T-helper 1 cell treated with Interleukin-12 subunit alpha and Interleukin-12 subunit beta and Interleukin-4 antibody, amounts not matched to agents 30 ng/mL and 1 ng/mL, for 36 hours (primary cell): ENCODE results near the gene ANKRD18B. TPM values are rescaled to one million over a fixed set of nuclear protein-coding genes. Genes with fewer than 3 reads are reported as not detected.
"Not testable (repeated sequence)": the region's sequence is repeated elsewhere in the genome, so short reads cannot be mapped to it uniquely, and the experiment has no call there.

Experiments
- intact Hi-C: fragments of 100-400 bp; cut with micrococcal nuclease; formaldehyde crosslinking; loops from one replicate; pipeline ENCODE4 v1.15.1; 2024
- total RNA-seq: library from RNA; stranded (reverse); gene quantifications from 2 replicates; pipeline ENCODE4 v1.2.3, GENCODE V29; 2022

The ANKRD18B gene
- total RNA-seq, 1 donor from 2014 or later: 1.7 TPM

DNA sequence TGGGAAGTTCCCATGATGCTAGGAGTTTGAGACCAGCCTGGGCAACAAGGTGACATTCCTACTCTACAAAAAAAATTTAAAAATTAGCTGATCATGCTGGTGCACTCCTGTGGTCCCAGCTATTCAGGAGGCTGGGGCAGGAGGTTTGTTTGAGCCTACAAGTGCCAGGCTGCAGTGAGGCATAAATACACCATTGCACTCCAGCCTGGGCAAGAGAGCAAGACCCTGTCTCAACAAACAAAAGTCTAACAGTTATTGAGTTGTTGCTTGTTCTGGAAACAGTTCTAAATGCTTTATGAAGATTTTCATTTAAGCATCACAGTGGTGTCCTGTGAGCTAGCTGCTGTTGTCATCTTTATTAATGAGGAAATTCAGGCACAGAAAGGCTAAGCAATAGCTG is 4.0 kb downstream of the ANKRD18B start:
- intact Hi-C loops: not testable (repeated sequence)

DNA sequence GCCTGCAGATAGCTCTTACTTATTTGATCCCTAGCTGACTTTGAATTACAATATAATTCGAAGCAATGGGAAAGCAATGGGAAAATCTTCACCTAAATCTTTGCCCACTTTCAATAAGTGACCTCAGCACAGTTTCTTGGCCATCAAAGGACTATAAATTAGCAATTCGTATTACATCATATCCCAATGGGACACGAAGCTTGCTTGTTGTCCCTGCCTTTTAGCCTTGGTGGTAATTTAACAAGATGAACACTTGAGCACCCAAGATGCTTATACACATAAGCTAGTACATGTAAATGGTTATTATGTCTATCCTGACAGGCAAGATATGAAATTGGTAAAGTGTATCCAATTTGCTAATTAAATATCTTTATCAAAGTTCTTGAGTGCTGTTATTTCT is 9.9 kb downstream of the ANKRD18B start:
- intact Hi-C loops: not testable (repeated sequence)

DNA sequence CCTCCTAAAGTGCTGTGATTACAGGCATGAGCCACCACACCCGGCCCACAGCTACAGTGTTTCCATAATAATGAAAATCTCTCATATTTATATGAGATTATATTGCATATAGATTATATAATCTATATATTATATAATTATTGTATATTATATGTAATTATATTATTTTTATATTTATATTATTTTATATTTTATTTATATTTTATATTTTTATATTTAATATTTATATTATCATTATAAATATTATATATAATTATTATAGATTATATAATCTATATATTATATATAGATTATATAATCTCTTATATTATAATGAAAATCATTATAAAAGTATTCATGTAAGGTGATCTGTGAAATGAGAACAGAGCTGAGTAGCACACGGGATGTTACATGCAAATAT is 11.5 kb downstream of the ANKRD18B start:
- intact Hi-C loops: no loop called here

DNA sequence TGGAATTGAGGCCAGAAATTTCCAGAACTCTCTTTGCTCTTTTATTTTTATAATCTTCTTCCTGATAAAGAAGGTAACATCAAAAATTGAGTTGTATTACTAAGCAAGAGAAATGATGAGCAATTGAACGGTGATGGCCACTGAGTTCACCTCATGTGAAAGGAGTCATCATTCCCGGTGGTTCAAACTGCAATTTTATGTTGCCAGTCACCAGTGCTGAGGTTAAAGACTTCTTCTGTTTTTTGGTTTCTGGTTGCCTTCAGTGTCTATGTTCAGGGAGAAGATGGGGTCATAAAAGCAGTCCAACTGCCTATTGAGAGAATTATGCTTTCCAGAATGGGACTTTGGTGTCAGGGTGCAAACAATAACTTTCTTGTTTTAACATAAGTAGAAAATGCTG is 19.4 kb downstream of the ANKRD18B start:
- intact Hi-C loops: not testable (repeated sequence)

DNA sequence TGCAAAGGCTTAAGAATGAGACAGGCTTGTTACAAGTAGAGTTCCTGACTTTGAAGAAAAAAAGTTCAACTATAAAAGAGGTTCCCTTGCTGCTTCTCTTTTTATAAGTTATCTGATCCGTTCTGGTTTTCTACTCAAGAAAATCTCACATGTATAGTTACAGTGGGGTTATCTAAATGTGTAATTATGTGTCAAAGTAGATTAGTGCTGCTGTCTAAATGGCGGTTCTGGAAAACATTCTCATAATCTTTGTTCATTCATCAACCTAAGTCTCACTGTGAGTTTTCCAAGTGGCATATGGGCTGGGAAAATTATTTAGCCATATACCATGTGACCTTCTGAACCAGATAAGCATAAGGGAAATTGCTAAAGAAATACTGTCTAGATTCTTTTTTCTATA is 21.7 kb downstream of the ANKRD18B start:
- intact Hi-C loops: not testable (repeated sequence)

DNA sequence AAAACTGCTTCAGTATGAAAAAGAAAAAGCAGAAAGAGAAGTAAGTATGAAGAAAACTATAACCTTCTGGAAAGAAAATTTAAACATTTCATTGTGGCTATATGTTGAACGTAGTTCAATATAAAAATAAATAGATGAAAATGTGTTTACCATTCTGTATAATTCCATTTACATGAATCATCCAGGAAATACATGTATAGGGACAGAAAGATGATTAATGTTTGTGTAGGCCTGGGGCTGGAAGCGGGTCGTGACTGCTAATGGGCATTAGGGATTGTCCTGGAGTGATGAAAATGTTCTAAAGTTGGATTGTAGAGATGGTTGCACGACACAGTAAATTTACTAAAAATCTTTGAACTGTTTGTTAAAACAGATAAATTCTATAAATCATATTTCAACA is 24.8 kb downstream of the ANKRD18B start:
- intact Hi-C loops: not testable (repeated sequence)

DNA sequence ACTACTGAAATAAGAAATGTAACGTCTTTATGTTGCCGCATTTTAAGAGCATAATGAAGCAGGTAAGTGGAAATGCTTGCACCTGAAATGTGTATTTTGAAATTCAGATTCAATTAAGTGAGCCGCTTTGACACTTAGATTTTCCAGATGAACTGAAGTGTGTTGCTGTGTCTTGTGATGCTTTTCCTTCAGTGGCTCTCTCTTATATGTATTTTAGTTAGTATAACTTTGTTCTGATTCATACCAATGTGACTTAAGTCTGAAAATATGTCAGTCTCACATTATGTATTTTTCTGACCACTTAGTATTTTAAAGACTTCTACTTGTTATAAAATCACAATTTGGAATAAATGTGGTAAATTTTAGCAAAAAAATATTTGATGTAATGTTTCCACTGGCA is 25.4 kb downstream of the ANKRD18B start:
- intact Hi-C loops: not testable (repeated sequence)

DNA sequence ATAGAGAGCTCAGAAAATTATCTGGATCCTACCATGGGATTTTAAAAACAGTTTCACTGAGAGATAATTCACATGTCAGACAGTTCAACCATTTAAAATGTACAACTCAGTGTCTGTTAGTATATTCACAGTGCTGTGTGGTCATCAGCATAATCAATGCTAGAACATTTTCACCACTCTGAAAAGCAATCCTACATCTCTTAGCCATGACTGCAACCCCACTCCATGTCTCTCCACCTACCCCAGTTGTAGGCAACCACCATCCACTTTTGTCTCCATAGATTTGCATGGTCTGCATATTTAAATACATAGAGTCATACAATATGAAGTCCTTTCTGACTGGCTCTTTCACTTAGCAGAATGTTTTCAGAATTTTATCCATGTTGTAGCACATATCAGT is 27.1 kb downstream of the ANKRD18B start:
- intact Hi-C loops: not testable (repeated sequence)

DNA sequence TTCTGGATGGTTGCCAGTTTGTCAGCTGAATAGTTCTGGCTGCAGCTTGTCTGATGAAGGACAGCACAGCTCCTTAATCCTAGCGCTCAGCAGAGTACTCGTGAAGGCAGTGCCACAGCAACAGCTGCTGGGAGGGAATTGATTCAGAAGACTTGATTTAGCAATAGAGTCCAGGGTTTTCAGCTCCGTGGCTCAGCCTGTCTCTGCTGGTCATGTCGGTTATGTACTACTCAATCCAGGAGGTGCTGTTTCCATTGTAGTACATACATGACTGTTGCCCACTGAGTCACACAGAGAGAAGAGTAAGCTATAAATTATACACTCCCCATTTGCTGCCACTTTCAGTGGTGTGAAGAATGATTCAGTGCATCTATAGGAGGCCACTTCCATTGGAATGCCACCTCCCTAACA is 28.3 kb downstream of the ANKRD18B start:
- intact Hi-C loops: not testable (repeated sequence)

DNA sequence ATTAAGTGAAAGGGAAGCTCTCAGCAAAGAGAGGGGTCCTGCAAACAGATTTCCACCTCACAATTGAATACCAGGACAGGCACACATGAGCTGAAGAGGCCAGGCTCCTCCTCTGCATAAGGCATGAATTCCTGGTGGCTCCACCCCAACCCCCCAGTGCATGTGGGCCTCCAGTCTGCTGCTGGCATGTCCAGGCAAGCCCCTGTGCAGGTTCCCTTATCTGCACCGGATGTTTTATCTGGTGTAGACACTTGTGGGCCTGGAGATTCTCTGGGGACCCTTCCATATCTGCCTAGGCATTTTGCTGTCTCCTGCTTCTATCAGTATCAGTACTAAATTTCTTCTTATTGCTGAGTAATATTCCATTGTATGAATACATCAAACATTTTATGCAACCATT is 36.2 kb downstream of the ANKRD18B start:
- intact Hi-C loops: not testable (repeated sequence)

DNA sequence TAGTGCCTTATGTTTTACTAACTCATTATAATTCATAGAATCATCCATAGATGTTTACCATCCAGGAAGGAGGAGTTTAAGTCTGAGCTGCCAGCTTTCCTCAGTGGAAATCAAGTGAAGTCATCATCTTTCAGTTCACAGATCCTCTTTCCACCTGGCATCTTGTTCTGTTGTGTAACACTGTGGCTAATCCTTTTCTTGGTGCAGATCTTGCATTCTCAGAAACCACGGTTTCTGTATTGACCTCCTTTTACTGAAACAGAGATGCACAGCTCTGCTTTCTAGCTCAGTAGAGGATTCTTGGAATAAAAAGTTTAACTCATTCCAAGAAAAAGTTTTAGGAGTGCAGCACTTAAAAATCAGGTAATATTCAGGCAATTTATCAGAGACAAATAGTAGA is 38.1 kb downstream of the ANKRD18B start:
- intact Hi-C loops: not testable (repeated sequence)

DNA sequence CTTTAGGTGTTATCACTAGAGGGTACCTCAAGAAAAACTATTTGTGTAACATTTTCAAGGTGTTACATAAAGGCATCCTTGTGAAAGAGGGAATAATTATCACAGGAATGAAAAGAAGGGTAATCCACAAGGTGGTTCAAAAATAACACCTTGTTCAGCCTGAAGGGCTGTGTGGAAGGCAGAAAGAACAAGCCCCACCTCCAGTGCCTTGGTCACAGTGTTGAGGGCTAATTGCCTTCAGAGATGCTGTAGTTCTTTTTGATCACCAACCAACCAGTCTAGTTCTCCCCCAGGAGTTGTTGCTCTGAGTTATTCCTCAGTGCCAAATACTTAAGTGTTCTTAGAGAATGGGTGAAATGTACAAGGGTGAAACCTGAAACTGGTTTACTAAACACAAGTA is 43.7 kb downstream of the ANKRD18B start:
- intact Hi-C loops: not testable (repeated sequence)

DNA sequence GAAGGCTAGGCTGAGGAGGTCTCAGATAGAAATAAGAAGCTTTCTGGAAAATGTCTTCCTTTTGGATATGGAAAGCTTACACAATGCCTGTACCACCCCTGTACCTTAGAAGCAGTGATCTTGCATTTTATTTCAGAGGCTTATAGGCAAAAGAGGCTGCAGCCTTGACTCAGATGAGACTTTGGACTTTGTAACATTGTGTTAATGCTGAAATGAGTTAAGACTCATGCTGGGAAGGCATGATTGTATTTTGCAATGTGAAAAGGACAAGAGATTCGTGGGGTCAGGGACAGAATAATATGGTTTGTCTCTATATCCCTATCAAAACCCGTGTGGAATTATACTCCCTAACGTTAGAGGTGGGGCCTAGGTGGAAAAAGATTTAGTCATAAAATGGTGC is 53.7 kb downstream of the ANKRD18B start:
- intact Hi-C loops: not testable (repeated sequence)

DNA sequence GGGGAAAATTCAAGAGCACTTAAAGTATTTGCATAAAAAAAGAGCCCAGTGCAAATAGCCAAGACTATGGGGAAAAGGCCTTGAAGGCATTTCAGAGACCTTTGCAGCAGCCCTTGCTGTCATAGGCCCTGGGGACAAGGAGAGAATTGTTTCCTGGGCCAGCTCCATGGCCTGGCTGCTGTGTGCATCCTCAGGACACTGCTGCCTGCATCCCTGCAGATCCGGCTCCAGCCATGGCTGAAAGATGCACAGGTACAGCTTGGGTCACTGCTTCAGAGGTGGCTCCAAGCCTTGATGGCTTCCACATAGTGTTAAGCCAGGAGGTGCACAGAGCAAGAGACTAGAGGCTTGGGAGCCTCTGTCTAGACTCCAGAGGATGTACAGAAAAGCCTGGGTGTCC is 55.9 kb downstream of the ANKRD18B start:
- intact Hi-C loops: not testable (repeated sequence)

DNA sequence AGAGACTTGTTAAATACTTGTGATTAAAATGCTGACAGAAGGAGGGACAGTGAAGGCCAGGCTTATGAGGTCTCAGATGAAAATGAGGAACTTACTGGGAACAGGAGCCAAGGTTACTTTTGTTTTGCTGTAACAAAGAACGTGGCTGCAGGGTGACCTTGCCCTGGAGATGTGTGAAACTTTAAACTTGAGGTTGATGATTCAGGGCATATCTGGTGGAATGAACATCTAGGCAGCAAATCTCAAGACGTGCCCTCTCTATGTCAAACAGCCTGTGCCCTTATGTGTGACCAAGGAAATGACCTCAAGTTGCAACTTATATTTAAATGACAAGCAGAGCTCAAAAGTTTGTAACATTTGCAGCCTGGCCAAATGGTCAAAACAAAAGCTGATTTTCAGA is 58.6 kb downstream of the ANKRD18B start:
- intact Hi-C loops: not testable (repeated sequence)

DNA sequence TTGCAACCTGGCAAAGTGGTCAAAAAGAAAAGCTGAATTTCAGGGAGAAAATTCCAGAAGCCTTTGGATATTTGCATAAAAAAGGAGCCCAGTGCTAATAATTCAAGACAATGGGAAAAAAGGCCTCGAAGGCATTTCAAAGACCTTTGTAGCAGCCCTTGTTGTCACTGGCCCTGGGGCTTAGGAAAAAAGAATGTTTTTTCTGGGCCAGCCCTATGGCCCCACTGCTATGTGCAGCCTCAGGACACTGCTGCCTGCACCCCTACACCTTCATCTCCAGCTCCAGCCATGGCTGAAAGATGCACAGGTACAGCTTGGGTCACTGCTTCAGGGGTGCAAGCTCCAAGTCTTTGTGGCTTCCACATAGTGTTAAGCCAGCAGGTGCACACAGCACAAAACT is 62.1 kb downstream of the ANKRD18B start:
- intact Hi-C loops: not testable (repeated sequence)

DNA sequence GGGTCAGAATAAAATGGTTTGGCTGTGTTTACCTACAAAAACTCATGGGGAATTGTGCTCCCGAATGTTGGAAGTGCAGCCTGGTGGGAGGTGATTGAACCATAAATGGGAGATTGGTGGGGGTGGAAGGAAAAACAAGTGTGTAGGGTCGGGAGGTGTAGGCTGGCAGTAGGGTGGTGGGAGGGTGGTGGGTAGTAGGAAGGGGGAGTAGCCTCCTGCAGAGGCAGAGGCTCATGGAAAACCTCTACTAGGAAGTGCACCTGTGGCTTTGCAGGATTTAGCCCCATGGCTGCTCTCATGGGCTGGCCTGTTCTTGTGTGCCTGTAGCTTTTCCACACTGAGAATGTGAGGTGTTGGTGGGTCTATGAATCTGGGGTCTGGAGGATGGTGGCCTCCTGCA is 63.7 kb downstream of the ANKRD18B start:
- intact Hi-C loops: not testable (repeated sequence)

DNA sequence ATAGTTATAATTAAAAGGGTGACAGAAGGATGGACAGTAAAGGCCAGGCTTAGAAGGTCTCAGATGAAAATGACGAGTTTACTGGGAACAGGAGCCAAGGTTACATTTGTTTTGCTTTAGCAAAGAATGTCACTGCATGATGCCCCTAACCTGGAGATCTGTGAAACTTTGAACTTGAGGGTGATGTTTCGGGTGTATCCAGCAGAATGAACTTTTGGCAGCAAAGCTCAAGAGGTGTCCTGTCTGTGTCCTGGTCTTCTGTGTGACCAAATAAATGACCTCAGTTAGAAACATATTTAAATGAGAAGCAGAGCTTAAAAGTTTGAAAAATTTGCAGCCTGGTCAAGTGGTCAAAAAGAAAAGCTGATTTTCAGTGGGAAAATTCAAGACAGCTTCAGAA is 64.8 kb downstream of the ANKRD18B start:
- intact Hi-C loops: not testable (repeated sequence)

DNA sequence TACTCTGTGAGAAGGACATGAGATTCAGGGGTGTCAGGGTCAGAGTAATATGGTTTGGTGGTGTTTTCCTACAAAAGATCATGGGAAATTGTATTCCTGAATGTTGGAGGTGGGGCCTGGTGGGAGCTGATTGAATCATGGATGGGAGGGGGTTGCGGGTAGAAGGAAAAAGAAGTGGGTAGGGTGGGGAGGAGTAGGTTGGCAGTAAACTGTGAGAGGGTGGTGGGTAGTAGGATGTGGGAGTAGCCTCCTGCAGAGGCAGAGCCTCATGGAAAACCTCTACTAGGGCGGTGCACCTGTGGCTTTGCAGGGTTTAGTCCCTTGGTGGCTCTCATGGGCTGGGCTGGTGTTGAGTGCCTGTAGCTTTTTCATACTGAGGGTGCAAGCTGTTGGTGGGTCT is 66.8 kb downstream of the ANKRD18B start:
- intact Hi-C loops: not testable (repeated sequence)

DNA sequence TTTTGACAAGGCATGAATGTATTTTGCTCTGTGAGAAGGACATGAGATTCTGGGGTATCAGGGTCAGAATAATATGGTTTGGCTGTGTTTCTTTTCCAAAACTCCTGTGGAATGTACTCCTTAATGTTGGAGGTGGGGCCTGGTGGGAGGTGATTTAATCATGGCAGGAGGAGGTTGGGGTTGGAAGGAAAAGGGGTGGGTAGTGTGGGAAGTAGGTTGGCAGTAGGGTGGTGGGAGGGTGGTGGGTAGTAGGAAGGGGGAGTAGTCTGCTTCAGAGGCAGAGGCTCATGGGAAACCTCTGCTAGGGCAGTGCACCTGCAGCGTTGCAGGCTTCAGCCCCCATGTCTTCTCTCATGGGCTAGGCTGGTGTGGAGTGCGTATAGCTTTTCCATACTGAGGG is 72.9 kb downstream of the ANKRD18B start:
- intact Hi-C loops: not testable (repeated sequence)

DNA sequence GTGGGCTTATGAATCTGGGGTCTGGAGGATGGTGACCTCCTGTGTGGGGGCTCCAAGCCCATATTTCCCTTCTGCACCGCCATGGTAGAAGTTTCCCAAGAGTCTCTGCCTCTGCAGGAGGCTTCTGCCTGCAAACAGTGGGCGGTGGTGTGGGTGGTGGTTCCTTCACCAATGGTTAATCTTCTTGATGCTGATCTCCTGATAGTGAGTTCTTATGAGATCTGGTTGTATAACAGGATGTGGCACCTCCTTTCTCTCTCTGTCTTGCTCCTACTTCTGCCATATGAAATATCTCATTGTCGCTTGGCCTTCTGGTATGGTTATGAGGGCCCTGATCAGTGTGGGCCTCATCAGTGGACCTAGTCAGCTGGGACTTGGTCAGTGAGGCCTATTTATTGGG is 73.3 kb downstream of the ANKRD18B start:
- intact Hi-C loops: not testable (repeated sequence)

DNA sequence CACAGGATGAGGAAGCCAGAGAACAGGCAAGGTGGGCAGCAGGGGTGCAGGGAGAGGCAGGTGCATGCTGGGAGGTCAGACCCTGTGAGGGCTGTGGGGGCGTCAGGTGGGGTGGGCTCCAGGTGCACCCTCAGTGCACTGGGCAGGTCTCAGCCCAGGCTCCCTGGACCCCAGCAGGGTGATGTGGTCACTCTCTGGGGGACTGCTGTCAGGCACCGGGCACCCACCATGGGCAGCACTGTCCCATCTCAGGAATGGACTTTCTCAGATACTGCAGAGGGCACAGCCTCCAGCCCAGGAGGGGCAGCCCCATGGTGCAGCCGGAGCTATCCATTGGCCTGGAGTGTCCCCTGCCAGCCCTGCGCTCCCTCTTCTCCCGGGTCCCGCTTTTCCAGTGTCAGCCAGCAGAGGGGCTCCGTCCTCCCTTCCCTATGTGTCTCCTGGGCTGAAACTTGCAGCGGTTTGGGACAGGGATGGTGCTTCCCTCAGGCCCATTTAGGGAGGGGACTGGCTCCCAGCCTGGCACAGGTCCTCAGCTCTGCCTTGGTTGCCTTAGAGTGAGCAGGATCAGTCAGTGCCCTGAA is 74.8 kb downstream of the ANKRD18B start:
- intact Hi-C loops: not testable (repeated sequence)

DNA sequence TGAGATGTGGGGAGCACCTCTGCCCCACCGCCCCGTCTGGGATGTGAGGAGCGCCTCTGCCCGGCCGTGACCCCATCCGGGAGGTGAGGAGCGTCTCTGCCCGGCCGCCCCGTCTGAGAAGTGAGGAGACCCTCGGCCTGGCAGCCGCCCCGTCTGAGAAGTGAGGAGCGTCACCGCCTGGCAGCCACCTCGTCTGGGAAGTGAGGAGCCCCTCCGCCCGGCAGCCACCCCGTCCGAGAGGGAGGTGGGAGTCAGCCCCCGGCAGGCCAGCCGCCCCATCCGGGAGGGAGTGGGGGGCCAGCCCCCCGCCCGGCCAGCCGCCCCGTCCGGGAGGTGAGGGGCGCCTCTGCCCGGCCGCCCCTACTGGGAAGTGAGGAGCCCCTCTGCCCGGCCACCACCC is 76.9 kb downstream of the ANKRD18B start:
- intact Hi-C loops: not testable (repeated sequence)

DNA sequence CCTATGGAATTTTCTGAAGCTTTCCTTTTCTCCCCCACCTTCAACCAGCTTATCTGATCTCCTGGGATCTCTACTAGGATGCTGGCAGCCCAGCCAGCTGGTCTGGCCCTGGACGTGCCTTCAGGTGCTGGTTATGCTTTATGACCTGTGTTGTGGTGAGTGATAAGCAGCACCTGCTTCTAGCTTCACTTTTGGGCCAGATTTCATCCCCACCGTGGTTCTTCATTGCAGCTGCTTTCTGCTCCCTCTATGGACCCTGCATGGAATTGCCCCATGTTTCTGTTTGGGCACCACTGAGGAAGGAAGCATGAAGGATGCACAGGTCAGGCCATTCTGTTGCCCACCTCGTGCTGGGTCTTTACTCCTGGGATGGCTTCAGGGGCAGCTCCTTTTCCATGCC is 80.2 kb downstream of the ANKRD18B start:
- intact Hi-C loops: not testable (repeated sequence)
